Adipose tissue (tissue), 3 donors: ENCODE measurements around the gene CTSD. TPM values are rescaled to one million over a fixed set of nuclear protein-coding genes. Genes with fewer than 3 reads are reported as not detected.
"Not testable (repeated sequence)": the region's sequence is repeated elsewhere in the genome, so short reads cannot be mapped to it uniquely, and the experiment has no call there.

Experiments
- H3K27ac ChIP-seq: one replicate; pipeline ENCODE4 v1.5.1; 2013; ENCODE audit warnings: low read depth, low read length
- WGBS, 3 donors: extraction: QIAGEN DNeasy Blood & Tissue Kit; methylation state at CpG; one replicate each; pipeline ENCODE4 v1.1.7; 2013; 5-methylcytosine and 5-hydroxymethylcytosine counted together
- polyA plus RNA-seq, 3 donors: library from polyadenylated mRNA; stranded (reverse); fragments of 200-250 nt; gene quantifications; one replicate each; pipeline ENCODE4 v1.2.3, GENCODE V29; 2013
- donor health status: healthy with polysubstance abuse.
- donor health status: Bipolar disorder and iron deficiency.
- donor health status: healthy.

CTSD gene
- 100 to 1,000 TPM; 296 to 496 (median 355) TPM for polyA plus RNA-seq

DNA sequence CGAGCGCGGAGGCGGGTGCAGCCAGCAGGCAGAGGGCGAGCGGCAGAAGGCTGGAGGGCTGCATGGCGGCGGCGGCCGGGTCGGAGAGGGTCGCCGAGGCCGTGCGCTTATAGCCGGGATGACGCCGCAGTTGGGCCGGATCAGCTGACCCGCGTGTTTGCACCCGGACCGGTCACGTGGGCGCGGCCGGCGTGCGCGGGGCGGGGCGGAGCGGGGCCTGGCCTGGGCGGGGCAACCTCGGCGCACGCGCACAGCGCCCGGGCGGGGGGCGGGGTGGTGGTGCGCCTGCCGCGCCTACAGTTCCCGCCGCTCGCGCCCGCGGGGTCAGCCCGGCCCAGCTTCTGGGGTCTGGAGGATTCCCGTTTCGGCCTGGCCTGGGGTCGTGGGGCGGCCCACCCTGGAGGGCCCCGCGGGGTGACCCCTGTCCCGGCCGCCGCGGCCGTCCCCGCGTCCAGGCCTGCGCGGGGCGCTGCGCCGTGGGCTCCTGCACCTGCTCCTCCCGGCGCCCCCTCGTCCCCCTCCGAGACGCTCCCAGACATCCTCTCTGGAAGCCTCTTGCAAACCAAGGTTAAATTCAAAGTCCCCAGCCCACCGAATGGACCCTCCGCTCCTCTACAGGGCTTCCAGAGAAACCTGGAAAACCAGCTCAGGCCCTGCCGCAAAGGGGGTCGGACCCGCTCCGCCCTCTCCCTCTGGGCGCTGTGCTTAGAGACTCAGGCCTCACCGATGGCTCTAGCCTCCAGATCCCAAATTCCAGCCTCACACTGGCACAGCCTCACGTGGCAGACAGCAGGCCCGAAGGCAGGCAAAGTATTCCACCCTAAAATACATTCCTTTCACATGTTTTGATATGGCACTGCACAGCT lies at the start of gene CTSD:
Gene CTSD, minus strand, starts transcription at position 132 of the 866 bp plus-strand sequence. Its CDS starts 68 bp downstream, at position 64.
- peak within 1 kb of the TSS; percentile 49 for H3K27ac ChIP-seq
- WGBS, 3 donors: 1 to 3% (median 2%) methylated on average over 54 to 85 of the region's 85 CpGs

GRCh38 chr11:1813356-1813755 lies 49.6 kb upstream of the CTSD start:
- 64 to 92% (median 73%) methylated on average over 9 of the region's 9 CpGs for WGBS, 3 donors
- H3K27ac ChIP-seq: not testable (repeated sequence)

DNA sequence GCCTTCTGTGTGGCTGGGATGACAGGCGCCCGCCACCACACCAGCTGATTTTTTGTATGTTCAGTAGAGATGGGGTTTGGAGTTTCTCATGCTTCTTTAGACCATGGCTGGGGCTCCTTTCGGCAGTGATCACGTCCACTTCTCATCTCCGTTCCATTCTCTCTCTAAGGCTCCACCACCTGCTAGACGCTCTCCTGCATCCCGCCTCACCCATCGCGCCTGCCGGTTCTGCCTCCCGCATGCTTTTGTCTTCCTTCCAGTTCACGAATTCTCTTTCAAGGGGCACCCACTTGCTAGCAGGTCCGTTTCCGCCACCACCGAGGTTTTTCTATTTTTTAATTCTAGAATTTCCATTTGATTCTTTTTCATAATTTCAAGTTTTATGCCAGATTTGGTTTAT lies 49.1 kb upstream of the CTSD start:
- WGBS, 3 donors: 83 to 93% (median 91%) methylated on average over 15 of the region's 15 CpGs
- H3K27ac ChIP-seq: no peak overlapping the region

DNA sequence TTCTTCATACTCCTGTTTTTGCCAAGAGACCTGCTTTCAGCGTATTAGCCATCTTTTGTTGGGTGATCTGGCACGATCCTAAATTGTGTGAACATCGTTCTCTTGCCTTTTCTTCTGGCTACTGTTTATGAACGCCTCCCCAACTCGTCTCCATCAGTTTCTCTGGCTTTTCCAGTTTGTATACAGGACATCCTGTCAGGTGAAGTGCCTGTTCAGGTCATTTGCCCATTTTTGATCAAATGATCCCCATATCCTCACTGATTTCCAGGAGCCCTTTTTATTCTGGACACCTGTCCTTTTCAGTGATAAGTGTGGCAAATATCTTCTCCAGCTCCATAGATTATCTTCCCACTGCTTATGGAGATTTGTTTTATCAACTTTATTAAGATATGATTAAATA lies 48.5 kb upstream of the CTSD start:
- WGBS, 3 donors: 82 to 91% (median 91%) methylated on average over 5 of the region's 5 CpGs
- no peak overlapping the region for H3K27ac ChIP-seq

DNA sequence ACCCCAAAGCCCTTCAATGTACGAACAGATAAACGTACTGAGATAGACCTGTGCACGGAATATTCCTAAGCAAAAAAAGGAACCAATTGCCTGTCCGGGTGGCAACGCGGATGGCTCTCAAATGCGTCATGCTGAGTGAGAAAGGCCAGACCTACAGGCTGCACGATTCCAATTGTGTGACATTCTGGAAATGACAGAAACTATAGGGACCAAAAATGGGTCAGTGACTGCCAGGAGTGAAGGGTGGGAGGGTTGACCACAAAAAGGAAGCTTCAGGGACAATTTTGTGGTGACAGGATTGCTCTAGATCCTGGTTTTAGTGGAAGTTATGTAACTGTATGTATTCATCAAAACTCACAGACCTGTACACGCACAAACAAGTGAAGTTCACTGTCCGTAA lies 47.0 kb upstream of the CTSD start:
- 44 to 79% (median 46%) methylated on average over 10 of the region's 10 CpGs for WGBS, 3 donors

DNA sequence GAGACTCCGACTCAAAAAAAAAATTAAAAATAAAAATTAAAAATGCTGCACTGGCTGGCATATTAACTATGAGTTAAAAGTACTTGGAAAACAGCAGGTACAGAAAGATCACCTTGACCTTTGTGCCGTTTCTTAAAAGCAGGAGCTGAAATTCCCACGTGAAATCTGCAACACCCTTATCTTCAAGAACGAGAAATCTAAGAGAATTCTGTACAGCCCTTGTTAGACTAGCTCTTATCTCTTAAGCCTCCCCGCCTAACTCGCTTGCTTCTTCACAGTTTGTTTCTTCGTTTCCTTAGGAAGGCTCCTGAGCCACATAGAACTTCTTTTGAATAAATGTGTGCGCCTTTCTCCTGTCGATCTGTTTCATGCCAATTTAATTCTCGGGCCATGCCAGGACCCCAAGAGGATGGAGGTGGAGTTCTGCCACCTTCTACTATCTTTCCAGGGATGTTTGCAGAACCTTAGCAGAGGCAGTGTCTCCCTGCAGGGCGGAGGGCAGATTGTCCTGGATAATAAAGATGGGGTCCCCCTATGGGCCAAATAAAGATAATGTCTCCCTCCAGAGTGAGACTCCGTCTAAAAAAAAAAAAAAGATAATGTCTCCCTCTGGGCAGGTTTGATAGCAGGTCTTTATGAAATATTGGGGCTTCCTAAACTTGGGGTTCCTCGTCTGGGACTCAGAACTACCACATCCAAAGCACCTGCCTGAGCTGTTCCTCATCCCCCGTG lies 43.7 kb upstream of the CTSD start:
- H3K27ac ChIP-seq: no peak overlapping the region
- 39 to 63% (median 57%) methylated on average over 14 of the region's 14 CpGs for WGBS, 3 donors

More for the DNA sequence above, 47.0 kb upstream of the CTSD start:
- no peak overlapping the region for H3K27ac ChIP-seq

GRCh38 chr11:1805525-1805924 lies 41.8 kb upstream of the CTSD start:
- 65 to 91% (median 88%) methylated on average over 15 of the region's 15 CpGs for WGBS, 3 donors
- no peak overlapping the region for H3K27ac ChIP-seq

GRCh38 chr11:1803835-1804519 lies 40.2 kb upstream of the CTSD start:
- WGBS, 3 donors: 89 to 99% (median 92%) methylated on average over 20 to 27 of the region's 42 CpGs
- H3K27ac ChIP-seq: not testable (repeated sequence)

DNA sequence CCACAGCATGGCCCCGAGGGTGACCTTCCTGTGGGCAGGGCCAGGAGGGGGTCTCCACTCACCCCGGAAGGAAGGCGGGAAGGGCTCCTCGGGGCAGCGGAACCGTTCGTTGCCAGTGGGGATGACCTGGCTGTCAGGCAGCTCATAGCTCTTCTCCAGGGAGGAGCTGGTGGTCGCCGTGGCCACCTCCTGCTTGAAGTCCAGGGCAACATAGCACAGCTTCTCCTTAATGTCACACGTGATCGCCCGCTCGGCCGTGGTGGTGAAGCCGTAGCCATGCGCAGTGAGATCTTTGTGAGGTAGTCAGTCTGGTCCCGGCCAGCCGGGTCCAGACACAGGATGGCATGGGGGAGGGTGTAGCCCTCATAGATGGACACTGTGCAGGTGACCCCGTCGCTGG lies 39.5 kb upstream of the CTSD start:
- 92 to 95% (median 93%) methylated on average over 20 of the region's 20 CpGs for WGBS, 3 donors
- H3K27ac ChIP-seq: no peak overlapping the region

GRCh38 chr11:1797391-1798125 lies 33.8 kb upstream of the CTSD start:
- WGBS, 3 donors: 88 to 90% (median 89%) methylated on average over 14 of the region's 14 CpGs
- no peak overlapping the region for H3K27ac ChIP-seq

- 70 to 80% (median 79%) methylated on average over 12 of the region's 12 CpGs for WGBS, 3 donors
- H3K27ac ChIP-seq: no peak overlapping the region
These were observed 32.8 kb upstream of the CTSD start for GRCh38 chr11:1796413-1797011.

GRCh38 chr11:1793081-1793480 lies 29.4 kb upstream of the CTSD start:
- WGBS, 3 donors: 48 to 69% (median 59%) methylated on average over 3 of the region's 3 CpGs
- H3K27ac ChIP-seq: no peak overlapping the region

GRCh38 chr11:1792461-1792860 lies 28.7 kb upstream of the CTSD start:
- 53 to 81% (median 55%) methylated on average over 12 of the region's 12 CpGs for whole genome bisulfite sequencing, 3 donors

DNA sequence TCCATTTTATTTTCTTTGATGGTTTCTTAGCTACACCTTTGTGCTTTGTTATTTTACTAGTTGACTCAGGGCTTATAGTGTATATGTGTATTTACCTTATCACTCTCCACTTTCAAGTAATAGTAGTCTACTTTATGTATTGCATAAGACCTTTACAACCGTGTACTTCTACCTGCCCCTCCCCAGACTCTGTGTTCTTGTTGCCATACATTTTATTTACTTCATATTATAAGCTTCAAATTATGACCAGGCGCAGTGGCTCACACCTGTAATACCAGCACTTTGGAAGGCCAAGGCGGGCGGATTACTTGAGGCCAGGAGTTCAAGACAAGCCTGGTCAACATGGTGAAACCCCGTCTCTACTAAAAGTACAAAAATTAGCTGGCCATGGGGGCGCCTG lies 28.2 kb upstream of the CTSD start:
- WGBS, 3 donors: 85 to 86% (median 85%) methylated on average over 6 of the region's 6 CpGs
- no peak overlapping the region for H3K27ac ChIP-seq

More at GRCh38 chr11:1792461-1792860, 28.7 kb upstream of the CTSD start:
- no peak overlapping the region for H3K27ac ChIP-seq

DNA sequence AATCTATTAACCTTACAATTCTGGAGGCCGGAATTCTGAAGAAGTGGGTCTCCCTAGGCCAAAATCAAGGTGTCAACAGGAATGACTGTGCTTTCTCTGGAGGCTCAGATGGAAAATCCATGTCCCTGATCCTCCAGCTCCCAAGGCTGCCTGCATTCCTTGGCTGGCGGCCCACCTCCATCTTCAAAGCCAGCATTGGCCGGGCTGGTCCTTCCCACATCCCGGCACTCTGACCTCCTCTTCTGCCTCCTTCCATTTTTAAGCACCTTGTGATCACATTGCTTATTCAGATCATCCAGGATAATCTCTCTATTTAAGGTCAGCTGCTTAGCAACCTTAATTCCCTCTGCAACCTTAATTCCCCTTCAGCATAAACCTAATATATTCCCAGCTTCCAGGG lies 22.7 kb upstream of the CTSD start:
- WGBS, 3 donors: 91 to 95% (median 93%) methylated on average over 4 of the region's 4 CpGs
- no peak overlapping the region for H3K27ac ChIP-seq

DNA sequence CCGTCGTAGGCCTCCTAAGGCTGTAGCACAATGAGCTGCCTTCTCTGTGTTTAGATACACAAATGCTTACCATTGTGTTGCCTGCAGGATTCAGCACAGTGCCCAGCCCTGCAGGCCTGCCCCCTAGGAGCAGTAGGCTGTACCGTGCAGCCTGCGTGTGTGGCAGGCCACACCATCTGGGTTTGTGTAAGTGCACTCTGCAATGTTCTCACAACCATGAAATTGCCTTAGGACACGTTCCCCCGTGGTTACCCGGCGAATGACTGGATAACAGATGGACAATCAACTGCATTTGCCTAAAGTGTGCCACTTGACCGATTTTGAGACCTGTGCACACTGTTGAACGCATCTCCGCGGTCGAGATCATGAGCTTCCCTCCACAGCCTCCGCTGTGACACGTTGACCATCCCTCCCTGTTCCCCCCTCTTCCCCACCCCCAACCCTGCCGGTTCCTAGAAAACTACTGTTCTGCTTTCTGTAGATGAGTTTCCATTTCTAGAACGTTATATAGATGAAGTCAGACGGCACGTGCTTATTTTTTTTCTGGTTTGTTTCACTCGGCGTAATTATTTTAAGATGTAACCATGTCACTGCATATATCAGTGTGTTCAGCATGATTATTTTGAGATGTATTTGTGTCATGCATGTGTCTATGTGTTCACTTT lies 22.2 kb upstream of the CTSD start:
- no peak overlapping the region for H3K27ac ChIP-seq
- 72 to 84% (median 77%) methylated on average over 21 of the region's 21 CpGs for WGBS, 3 donors
